ENCODE results near the gene MRPL43.

DNA sequence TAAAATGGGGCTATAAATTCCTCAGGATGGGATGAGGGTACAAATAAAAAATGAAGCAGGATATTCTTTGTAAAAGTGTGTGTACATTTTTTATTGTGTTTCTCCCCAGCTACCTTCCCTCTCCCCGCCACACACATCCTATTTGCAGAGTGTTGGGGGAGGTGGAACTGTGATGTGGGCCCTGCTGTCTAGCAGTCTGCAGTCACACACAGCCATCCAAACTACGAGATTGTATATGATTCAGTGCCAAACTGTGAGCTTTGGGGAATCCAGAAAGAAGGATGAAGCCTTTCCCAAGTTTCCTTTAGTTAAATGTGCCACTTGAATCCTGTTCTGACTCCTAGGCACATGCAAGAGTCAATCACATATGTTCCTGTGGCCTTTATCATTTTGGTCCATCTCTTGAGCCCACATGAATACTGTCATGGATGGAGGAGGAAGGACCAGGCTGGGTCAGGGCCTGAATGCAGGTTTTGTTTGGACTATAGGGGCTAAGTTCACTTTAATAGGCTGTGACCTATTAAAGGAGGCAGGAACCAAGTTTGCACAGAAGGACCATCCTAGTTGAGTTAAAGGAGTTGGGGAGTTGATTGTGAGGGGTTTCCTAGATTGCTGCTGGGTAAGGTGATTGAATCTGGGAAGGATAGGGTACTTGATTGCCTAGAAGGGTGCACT is 19.1 kb downstream of the MRPL43 start:
- TF ChIP-seq CREB1 (IDR thresholded peaks at IDR 0.05; ENCODE audit: low read depth) (no peak), SMC3 (IDR thresholded peaks at IDR 0.05; ENCODE audit: borderline replicate concordance, low read length) (no peak), EZH2 (IDR thresholded peaks at IDR 0.05; ENCODE audit: borderline replicate concordance, control insufficient read depth, low read depth, low read length) (no peak), EGR1 (IDR thresholded peaks at IDR 0.05; ENCODE audit: borderline replicate concordance in 1 of 2, low read depth in 2 of 2, low read length in 2 of 2) (no peak)
- TF ChIP-seq, protein P1, sequence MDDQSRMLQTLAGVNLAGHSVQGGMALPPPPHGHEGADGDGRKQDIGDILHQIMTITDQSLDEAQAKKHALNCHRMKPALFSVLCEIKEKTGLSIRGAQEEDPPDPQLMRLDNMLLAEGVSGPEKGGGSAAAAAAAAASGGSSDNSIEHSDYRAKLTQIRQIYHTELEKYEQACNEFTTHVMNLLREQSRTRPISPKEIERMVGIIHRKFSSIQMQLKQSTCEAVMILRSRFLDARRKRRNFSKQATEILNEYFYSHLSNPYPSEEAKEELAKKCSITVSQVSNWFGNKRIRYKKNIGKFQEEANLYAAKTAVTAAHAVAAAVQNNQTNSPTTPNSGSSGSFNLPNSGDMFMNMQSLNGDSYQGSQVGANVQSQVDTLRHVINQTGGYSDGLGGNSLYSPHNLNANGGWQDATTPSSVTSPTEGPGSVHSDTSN (IDR thresholded peaks at IDR 0.05; ENCODE audit: insufficient replicate concordance, low read depth, low read length) = no peak
- TF ChIP-seq, protein P2, sequence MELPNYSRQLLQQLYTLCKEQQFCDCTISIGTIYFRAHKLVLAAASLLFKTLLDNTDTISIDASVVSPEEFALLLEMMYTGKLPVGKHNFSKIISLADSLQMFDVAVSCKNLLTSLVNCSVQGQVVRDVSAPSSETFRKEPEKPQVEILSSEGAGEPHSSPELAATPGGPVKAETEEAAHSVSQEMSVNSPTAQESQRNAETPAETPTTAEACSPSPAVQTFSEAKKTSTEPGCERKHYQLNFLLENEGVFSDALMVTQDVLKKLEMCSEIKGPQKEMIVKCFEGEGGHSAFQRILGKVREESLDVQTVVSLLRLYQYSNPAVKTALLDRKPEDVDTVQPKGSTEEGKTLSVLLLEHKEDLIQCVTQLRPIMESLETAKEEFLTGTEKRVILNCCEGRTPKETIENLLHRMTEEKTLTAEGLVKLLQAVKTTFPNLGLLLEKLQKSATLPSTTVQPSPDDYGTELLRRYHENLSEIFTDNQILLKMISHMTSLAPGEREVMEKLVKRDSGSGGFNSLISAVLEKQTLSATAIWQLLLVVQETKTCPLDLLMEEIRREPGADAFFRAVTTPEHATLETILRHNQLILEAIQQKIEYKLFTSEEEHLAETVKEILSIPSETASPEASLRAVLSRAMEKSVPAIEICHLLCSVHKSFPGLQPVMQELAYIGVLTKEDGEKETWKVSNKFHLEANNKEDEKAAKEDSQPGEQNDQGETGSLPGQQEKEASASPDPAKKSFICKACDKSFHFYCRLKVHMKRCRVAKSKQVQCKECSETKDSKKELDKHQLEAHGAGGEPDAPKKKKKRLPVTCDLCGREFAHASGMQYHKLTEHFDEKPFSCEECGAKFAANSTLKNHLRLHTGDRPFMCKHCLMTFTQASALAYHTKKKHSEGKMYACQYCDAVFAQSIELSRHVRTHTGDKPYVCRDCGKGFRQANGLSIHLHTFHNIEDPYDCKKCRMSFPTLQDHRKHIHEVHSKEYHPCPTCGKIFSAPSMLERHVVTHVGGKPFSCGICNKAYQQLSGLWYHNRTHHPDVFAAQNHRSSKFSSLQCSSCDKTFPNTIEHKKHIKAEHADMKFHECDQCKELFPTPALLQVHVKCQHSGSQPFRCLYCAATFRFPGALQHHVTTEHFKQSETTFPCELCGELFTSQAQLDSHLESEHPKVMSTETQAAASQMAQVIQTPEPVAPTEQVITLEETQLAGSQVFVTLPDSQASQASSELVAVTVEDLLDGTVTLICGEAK (IDR thresholded peaks at IDR 0.05; ENCODE audit: borderline replicate concordance) = no peak

Data from GM12878 (cell line).